H1 (cell line): ENCODE measurements around the gene TAMM41.

ENCODE experiments used
- BACH1 ChIP-seq: IDR thresholded peaks from 2 replicates; pipeline ENCODE4 v1.6.1; 2012; ENCODE audit warnings: low read length, improper control_type of control experiment
- CEBPB ChIP-seq: IDR thresholded peaks from 2 replicates; pipeline ENCODE4 v1.6.1; 2012; ENCODE audit warnings: low read depth, low read length
- CTCF ChIP-seq, 3 experiments: IDR thresholded peaks; 1 replicate in 2 of 3; 2 replicates in 1 of 3; pipeline versions ENCODE4 v1.5.1 to v1.6.1; 2011; ENCODE audit warnings: low read length in 3 of 3, mild to moderate bottlenecking in 3 of 3, inconsistent platforms in 2 of 3, low read depth in 1 of 3, moderate library complexity in 1 of 3; ENCODE audit not compliant: insufficient read depth in 1 of 3; ENCODE audit errors: control extremely low read depth in 1 of 3
- EP300 ChIP-seq, 2 experiments: IDR thresholded peaks; 1 replicate in 1 of 2; 2 replicates in 1 of 2; pipeline ENCODE4 v1.6.1; 2011 to 2012; ENCODE audit warnings: low read depth in 2 of 2, low read length in 2 of 2, mild to moderate bottlenecking in 2 of 2, borderline replicate concordance in 1 of 2, inconsistent platforms in 1 of 2, moderate library complexity in 1 of 2
- EZH2 ChIP-seq: fragments of 200-600 bp; sonication (generic); IDR thresholded peaks from 2 replicates; pipeline ENCODE4 v1.7.1; 2012; ENCODE audit warnings: low read depth, mild to moderate bottlenecking, moderate library complexity, low read length, inconsistent platforms; ENCODE audit not compliant: severe bottlenecking
- POLR2A ChIP-seq, 2 experiments: IDR thresholded peaks; 1 replicate in 1 of 2; 2 replicates in 1 of 2; pipeline ENCODE4 v1.6.1; 2011; ENCODE audit warnings: low read depth in 2 of 2, low read length in 2 of 2, mild to moderate bottlenecking in 2 of 2; ENCODE audit errors: control extremely low read depth in 1 of 2
- POLR2AphosphoS5 ChIP-seq: IDR thresholded peaks from 2 replicates; pipeline ENCODE4 v1.6.1; 2011; ENCODE audit warnings: low read depth, low read length
- SIN3A ChIP-seq, 2 experiments: IDR thresholded peaks in 1 of 2; conservative IDR thresholded peaks in 1 of 2; 2 replicates each; pipeline ENCODE4 v1.6.1; 2011 to 2012; ENCODE audit warnings: low read length in 2 of 2, improper control_type of control experiment in 1 of 2, low read depth in 1 of 2, mild to moderate bottlenecking in 1 of 2
- SP2 ChIP-seq: IDR thresholded peaks from 2 replicates; pipeline ENCODE4 v1.6.1; 2012; ENCODE audit warnings: mild to moderate bottlenecking, low read length, inconsistent platforms
- USF2 ChIP-seq: IDR thresholded peaks from 2 replicates; pipeline ENCODE4 v1.6.1; 2011; ENCODE audit warnings: low read length, improper control_type of control experiment
- YY1 ChIP-seq: IDR thresholded peaks from 2 replicates; pipeline ENCODE4 v1.6.1; 2011; ENCODE audit warnings: low read depth, mild to moderate bottlenecking, low read length

DNA sequence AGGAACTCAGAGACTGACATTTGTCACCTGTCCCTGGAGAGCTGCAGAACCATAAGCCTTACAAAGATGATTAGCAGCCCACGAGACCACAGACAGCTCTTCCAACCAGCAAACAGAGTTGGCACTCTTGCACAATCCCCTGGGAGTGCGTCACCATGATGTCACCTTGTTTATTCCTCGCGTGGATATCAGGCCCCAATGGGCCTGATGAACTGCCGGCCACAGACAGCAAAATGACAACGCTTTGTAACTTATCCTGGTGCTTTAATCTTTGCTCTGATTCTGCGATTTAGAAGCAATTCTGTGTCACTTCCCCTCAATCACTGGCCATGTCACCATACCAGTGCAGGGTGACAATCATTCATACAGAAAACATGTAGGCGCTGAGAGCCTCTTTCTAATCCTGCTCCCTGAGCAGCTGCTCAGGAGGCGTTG is 89.2 kb downstream of the TAMM41 start:
- no peak for TF ChIP-seq SIN3A (conservative IDR thresholded peaks at IDR 0.05 in 1 of 2, IDR thresholded peaks at IDR 0.05 in 1 of 2; ENCODE audit: low read depth in 1 of 2, low read length in 2 of 2)
- no peak for TF ChIP-seq EZH2
- no peak for TF ChIP-seq POLR2A (IDR thresholded peaks at IDR 0.05; ENCODE audit: control extremely low read depth in 1 of 2, low read depth in 2 of 2, low read length in 2 of 2)
- TF ChIP-seq CTCF (IDR thresholded peaks at IDR 0.05; ENCODE audit: control extremely low read depth in 1 of 3, insufficient read depth in 1 of 3, low read depth in 1 of 3, low read length in 3 of 3): no peak
- no peak for TF ChIP-seq USF2
- no peak for TF ChIP-seq YY1
- TF ChIP-seq EP300 (IDR thresholded peaks at IDR 0.05; ENCODE audit: borderline replicate concordance in 1 of 2, low read depth in 2 of 2, low read length in 2 of 2): no peak
- TF ChIP-seq CEBPB: peak; percentile 22; the same call in 1 of the 2 replicates
- no peak for TF ChIP-seq BACH1
- TF ChIP-seq POLR2AphosphoS5: no peak
- no peak for TF ChIP-seq SP2
